HepG2 (cell line): ENCODE data around the gene TMCC1.

Experiments used
- KDM5B ChIP-seq: sonication (generic); formaldehyde crosslinking; IDR thresholded peaks from 2 replicates; pipeline ENCODE4 v1.4.0; 2020; ENCODE audit warnings: missing genetic modification reagents, mild to moderate bottlenecking, borderline replicate concordance
- PBX2 ChIP-seq: IDR thresholded peaks from 2 replicates; pipeline ENCODE4 v1.6.1; 2016; ENCODE audit warnings: control low read depth
- POLR2AphosphoS5 ChIP-seq: IDR thresholded peaks from 2 replicates; pipeline ENCODE4 v1.6.1; 2012; ENCODE audit warnings: low read depth, low read length
- RAD21 ChIP-seq: fragments of 450-650 bp; formaldehyde crosslinking; IDR thresholded peaks from 2 replicates; pipeline ENCODE4 v1.5.0; 2020; ENCODE audit warnings: mild to moderate bottlenecking
- RNF2 ChIP-seq: fragments of 450-650 bp; conservative IDR thresholded peaks from 2 replicates; pipeline ENCODE4 v1.6.1; 2016; ENCODE audit warnings: low read depth
- ZFP36 ChIP-seq: fragments of 150-350 bp; IDR thresholded peaks from 2 replicates; pipeline ENCODE4 v1.6.1; 2018; ENCODE audit warnings: borderline replicate concordance, low read length, low read depth; ENCODE audit not compliant: partially characterized antibody
- ZNF382 ChIP-seq: sonication (generic); formaldehyde crosslinking; IDR thresholded peaks from 2 replicates; pipeline ENCODE4 v1.5.0; 2020; ENCODE audit warnings: missing genetic modification reagents, mild to moderate bottlenecking, borderline replicate concordance

- TF ChIP-seq RAD21 (CRISPR knock-in tag) (no peak), POLR2AphosphoS5 (no peak), ZNF382 (CRISPR knock-in tag) (no peak), RNF2 (no peak), PBX2 (CRISPR knock-in tag) (no peak), ZFP36 (no peak), KDM5B (CRISPR knock-in tag) (no peak)
Measured at GRCh38 chr3:129603991-129604749, 289.3 kb downstream of the TMCC1 start.
